Astrocyte of the cerebellum (primary cell): ENCODE measurements around the gene SLC12A4.
"Not testable (repeated sequence)": the region's sequence is repeated elsewhere in the genome, so short reads cannot be mapped to it uniquely, and the experiment has no call there.

Experiments used
- DNase-seq: peaks from one replicate; pipeline ENCODE4 v3.0.0-alpha.2; 2011; ENCODE audit warnings: low read depth
- H3K4me3 ChIP-seq: 2 replicates; pipeline ENCODE4 v1.5.1; 2011; ENCODE audit warnings: mild to moderate bottlenecking, low read depth, low read length, moderate library complexity
- in situ Hi-C: cut with HindIII; loops from 2 replicates; pipeline ENCODE4 v1.10.0; 2017; ENCODE audit warnings: low sequenced_read_pairs
- TF ChIP-seq, protein P1 (sequence below): IDR thresholded peaks from 2 replicates; pipeline ENCODE4 v1.5.1; 2012; ENCODE audit warnings: low read length, low read depth, moderate library complexity, mild to moderate bottlenecking; ENCODE audit errors: missing control alignments

SLC12A4 gene

GRCh38 chr16:67968400-67969253, at the start of gene SLC12A4:
Gene SLC12A4 (minus strand): TSS chr16:67968637. CDS start chr16:67968553, 84 bp downstream.
- peak within 1 kb of the TSS; percentile 84 for H3K4me3 ChIP-seq
- in situ Hi-C loops, result no loop called here
- TF ChIP-seq, protein P1, sequence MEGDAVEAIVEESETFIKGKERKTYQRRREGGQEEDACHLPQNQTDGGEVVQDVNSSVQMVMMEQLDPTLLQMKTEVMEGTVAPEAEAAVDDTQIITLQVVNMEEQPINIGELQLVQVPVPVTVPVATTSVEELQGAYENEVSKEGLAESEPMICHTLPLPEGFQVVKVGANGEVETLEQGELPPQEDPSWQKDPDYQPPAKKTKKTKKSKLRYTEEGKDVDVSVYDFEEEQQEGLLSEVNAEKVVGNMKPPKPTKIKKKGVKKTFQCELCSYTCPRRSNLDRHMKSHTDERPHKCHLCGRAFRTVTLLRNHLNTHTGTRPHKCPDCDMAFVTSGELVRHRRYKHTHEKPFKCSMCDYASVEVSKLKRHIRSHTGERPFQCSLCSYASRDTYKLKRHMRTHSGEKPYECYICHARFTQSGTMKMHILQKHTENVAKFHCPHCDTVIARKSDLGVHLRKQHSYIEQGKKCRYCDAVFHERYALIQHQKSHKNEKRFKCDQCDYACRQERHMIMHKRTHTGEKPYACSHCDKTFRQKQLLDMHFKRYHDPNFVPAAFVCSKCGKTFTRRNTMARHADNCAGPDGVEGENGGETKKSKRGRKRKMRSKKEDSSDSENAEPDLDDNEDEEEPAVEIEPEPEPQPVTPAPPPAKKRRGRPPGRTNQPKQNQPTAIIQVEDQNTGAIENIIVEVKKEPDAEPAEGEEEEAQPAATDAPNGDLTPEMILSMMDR, result no peak
- DNase-seq, result no peak

DNA sequence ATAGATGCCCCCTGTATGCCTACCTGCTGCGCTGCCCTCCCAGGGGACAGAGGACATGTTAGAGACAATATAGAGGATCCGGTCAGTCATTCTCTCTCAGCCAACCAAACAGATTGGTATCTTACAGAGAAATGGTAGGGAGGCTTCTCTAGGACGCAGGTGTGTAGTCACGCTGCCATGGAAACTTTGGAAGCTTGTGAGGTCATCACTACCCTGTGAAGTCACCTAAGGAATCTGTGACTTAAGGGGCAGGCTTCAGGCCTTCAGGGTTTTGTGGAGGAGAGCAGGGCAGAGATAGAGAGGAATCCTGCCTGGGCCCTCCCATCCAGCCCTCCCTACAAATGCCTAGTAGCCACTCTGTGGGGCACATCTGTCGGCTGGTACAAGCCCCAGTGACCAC, 47.2 kb upstream of the SLC12A4 start, which contains the start of gene DPEP2NB:
TSS of gene DPEP2NB (minus strand) at position 231 of the 400 bp plus-strand sequence. CDS start at position 90, 141 bp downstream.
- H3K4me3 ChIP-seq, result no peak within 1 kb of the TSS
- TF ChIP-seq, protein P1, result no peak
- in situ Hi-C loops, result loop anchor here (25.0 kb wide), 1 partner anchor 103 kb away; no protein-coding TSS in a partner anchor
- no peak for DNase-seq

GRCh38 chr16:68013440-68013839, 45.0 kb upstream of the SLC12A4 start:
- no peak overlapping the region for H3K4me3 ChIP-seq
- TF ChIP-seq, protein P1, result no peak
- in situ Hi-C loops, result loop anchor here (25.0 kb wide), 1 partner anchor 101 kb away; no protein-coding TSS in a partner anchor
- no peak for DNase-seq

- DNase-seq, H3K4me3 ChIP-seq: not testable (repeated sequence)
- in situ Hi-C loops, result loop anchor here (25.0 kb wide), 1 partner anchor 98 kb away; no protein-coding TSS in a partner anchor
These were observed 41.4 kb upstream of the SLC12A4 start for GRCh38 chr16:68009872-68010271.

- no peak for DNase-seq
- TF ChIP-seq, protein P1, result no peak
- no peak overlapping the region for H3K4me3 ChIP-seq
- in situ Hi-C loops, result loop anchor here (25.0 kb wide), 1 partner anchor 97 kb away; no protein-coding TSS in a partner anchor
These were observed 40.8 kb upstream of the SLC12A4 start for GRCh38 chr16:68009157-68009735.

- in situ Hi-C loops, result loop anchor here (25.0 kb wide), 1 partner anchor 94 kb away; no protein-coding TSS in a partner anchor
- no peak overlapping the region for H3K4me3 ChIP-seq
- TF ChIP-seq, protein P1, result no peak
- no peak for DNase-seq
These were observed 37.4 kb upstream of the SLC12A4 start for GRCh38 chr16:68005786-68006286.
